GM23338 (cell line): ENCODE measurements around the gene ADAP1. TPM values are rescaled to one million over a fixed set of nuclear protein-coding genes. Genes with fewer than 3 reads are reported as not detected.

Source experiments
- ATAC-seq: fragments of 200-7000 bp; cut with Tn5 transposase; 3 replicates; pipeline ENCODE4 v1.9.1; 2020
- DNase-seq: peaks from one replicate; pipeline ENCODE4 v3.0.0-alpha.2; 2015; ENCODE audit warnings: low spot score
- H2AFZ ChIP-seq: fragments of 200-600 bp; sonication (generic); 2 replicates; pipeline ENCODE4 v1.8.0; 2016; ENCODE audit warnings: antibody characterized with exemption, mild to moderate bottlenecking, moderate library complexity
- H3F3A ChIP-seq: fragments of 200-600 bp; sonication (generic); replicated peaks from 2 replicates; pipeline ENCODE4 v1.8.0; 2017; ENCODE audit warnings: antibody characterized with exemption, mixed run types, low read depth
- H3K27ac ChIP-seq: fragments of 200-600 bp; sonication (generic); 2 replicates; pipeline ENCODE4 v1.6.1; 2016; ENCODE audit warnings: low read depth
- H3K27me3 ChIP-seq: fragments of 200-600 bp; sonication (generic); 2 replicates; pipeline ENCODE4 v1.8.0; 2016; ENCODE audit warnings: mild to moderate bottlenecking, mixed run types, moderate library complexity; ENCODE audit not compliant: insufficient read depth
- H3K36me3 ChIP-seq: fragments of 200-600 bp; sonication (generic); 2 replicates; pipeline ENCODE4 v1.8.0; 2016; ENCODE audit warnings: mild to moderate bottlenecking; ENCODE audit not compliant: insufficient read depth
- H3K4me1 ChIP-seq: fragments of 200-600 bp; sonication (generic); 2 replicates; pipeline ENCODE4 v1.8.0; 2016; ENCODE audit warnings: mild to moderate bottlenecking, moderate library complexity; ENCODE audit not compliant: insufficient read depth
- H3K4me2 ChIP-seq: fragments of 200-600 bp; sonication (generic); 2 replicates; pipeline ENCODE4 v1.7.1; 2017; ENCODE audit warnings: mixed run types
- H3K4me3 ChIP-seq: fragments of 200-600 bp; sonication (generic); 2 replicates; pipeline ENCODE4 v1.6.1; 2016; ENCODE audit warnings: mixed run types
- H3K79me2 ChIP-seq: fragments of 200-600 bp; sonication (generic); replicated peaks from 2 replicates; pipeline ENCODE4 v1.8.0; 2017; ENCODE audit warnings: mild to moderate bottlenecking; ENCODE audit not compliant: insufficient read depth
- H3K9me2 ChIP-seq: fragments of 200-600 bp; sonication (generic); 2 replicates; pipeline ENCODE4 v1.8.0; 2017; ENCODE audit not compliant: insufficient read depth
- H4K20me1 ChIP-seq: fragments of 200-600 bp; sonication (generic); replicated peaks from 2 replicates; pipeline ENCODE4 v1.8.0; 2017; ENCODE audit warnings: mild to moderate bottlenecking; ENCODE audit not compliant: insufficient read depth
- H3K27ac Mint-ChIP-seq: 2 replicates; pipeline ENCODE4 v1.8.0; 2020; ENCODE audit warnings: inconsistent platforms, mild to moderate bottlenecking, moderate library complexity, mixed read lengths
- H3K27me3 Mint-ChIP-seq: 3 replicates; pipeline ENCODE4 v1.8.0; 2022; ENCODE audit warnings: low read depth, mild to moderate bottlenecking, moderate library complexity, mixed read lengths, inconsistent platforms; ENCODE audit not compliant: insufficient read depth, poor library complexity
- H3K36me3 Mint-ChIP-seq: 3 replicates; pipeline ENCODE4 v1.8.0; 2021; ENCODE audit warnings: low read depth, mild to moderate bottlenecking, inconsistent platforms, moderate library complexity, mixed read lengths
- H3K4me1 Mint-ChIP-seq: 3 replicates; pipeline ENCODE4 v1.8.0; 2020; ENCODE audit warnings: mild to moderate bottlenecking, inconsistent platforms, mixed read lengths
- H3K4me3 Mint-ChIP-seq: 3 replicates; pipeline ENCODE4 v1.8.0; 2021; ENCODE audit warnings: moderate library complexity, mild to moderate bottlenecking, inconsistent platforms, mixed read lengths
- H3K9me3 Mint-ChIP-seq: 3 replicates; pipeline ENCODE4 v1.8.0; 2020; ENCODE audit warnings: moderate library complexity, mild to moderate bottlenecking, inconsistent platforms, mixed read lengths
- CTCF ChIP-seq, 2 experiments: fragments of 200-600 bp in 1 of 2; sonication (generic) in 1 of 2; conservative IDR thresholded peaks; 2 replicates each; pipeline versions ENCODE4 v1.5.1 to v1.6.1; 2016 to 2017; ENCODE audit warnings: antibody characterized with exemption in 2 of 2, low read depth in 2 of 2, mild to moderate bottlenecking in 2 of 2, moderate library complexity in 1 of 2
- ETS1 ChIP-seq: IDR thresholded peaks from 2 replicates; pipeline ENCODE4 v1.6.1; 2016; ENCODE audit warnings: antibody characterized with exemption
- EZH2phosphoT487 ChIP-seq: fragments of 200-600 bp; sonication (generic); IDR thresholded peaks from one replicate; pipeline ENCODE4 v1.8.1; 2018; ENCODE audit warnings: antibody characterized with exemption; ENCODE audit not compliant: unreplicated experiment
- JUNB ChIP-seq: IDR thresholded peaks from one replicate; pipeline ENCODE4 v1.6.1; 2016; ENCODE audit warnings: antibody characterized with exemption; ENCODE audit not compliant: unreplicated experiment
- NANOG ChIP-seq: IDR thresholded peaks from 2 replicates; pipeline ENCODE4 v1.6.1; 2016; ENCODE audit warnings: antibody characterized with exemption, borderline replicate concordance
- REST ChIP-seq: IDR thresholded peaks from one replicate; pipeline ENCODE4 v1.6.1; 2018; ENCODE audit warnings: antibody characterized with exemption; ENCODE audit not compliant: unreplicated experiment
- ZNF114 ChIP-seq: fragments of 250-450 bp; sonication (Bioruptor Pico); IDR thresholded peaks from 2 replicates; pipeline ENCODE4 v1.5.0; 2020; ENCODE audit warnings: mild to moderate bottlenecking, moderate library complexity
- ZNF331 ChIP-seq: fragments of 250-450 bp; sonication (Bioruptor Pico); IDR thresholded peaks from 2 replicates; pipeline ENCODE4 v1.5.0; 2020; ENCODE audit warnings: low read depth, mild to moderate bottlenecking, moderate library complexity
- ZNF462 ChIP-seq: fragments of 250-450 bp; sonication (Bioruptor Pico); IDR thresholded peaks from 2 replicates; pipeline ENCODE4 v1.5.0; 2020; ENCODE audit warnings: mild to moderate bottlenecking, moderate library complexity
- polyA plus RNA-seq: library from polyadenylated mRNA; unstranded; fragments of >200 nt; fragmentation: Nextera tagmentation; extraction: Ambion mirVana; gene quantifications from 2 replicates; pipeline ENCODE4 v1.2.1, GENCODE V29; 2016
- total RNA-seq: library from RNA; depleted of rRNA; stranded (reverse); fragments of >200 nt; shearing (Covaris generic); gene quantifications from 2 replicates; pipeline ENCODE4 v1.2.3, GENCODE V29; 2014

ADAP1 gene
- total and polyA plus RNA-seq, 2 experiments from 2014 or later: 2.2 to 9.6 TPM

- Histone ChIP-seq H3K4me1 (no peaks in the 10 kb centered on the region), H4K20me1 (peaks cover 3% of the 10 kb centered on the region; the same call in 1 of the 2 replicates), H3K27ac (no peak overlapping the region), H3K79me2 (peaks cover 9% of the 10 kb centered on the region; the same call in 1 of the 2 replicates), H3K4me2 (no peak overlapping the region), H3K9me2 (no peaks in the 10 kb centered on the region), H2AFZ (no peak overlapping the region), H3K4me3 (no peak overlapping the region), H3F3A (no peaks in the 10 kb centered on the region), H3K27me3 (no peaks in the 10 kb centered on the region), H3K36me3 (peaks cover 34% of the 10 kb centered on the region; the same call in 1 of the 2 replicates)
- Mint-ChIP-seq H3K4me1 (no peaks in the 10 kb centered on the region), H3K36me3 (peaks cover 89% of the 10 kb centered on the region), H3K9me3 (no peaks in the 10 kb centered on the region), H3K27ac (no peak overlapping the region), H3K27me3 (peaks cover 4% of the 10 kb centered on the region), H3K4me3 (no peak overlapping the region)
- TF ChIP-seq EZH2phosphoT487 (no peak), JUNB (no peak), ZNF114 (CRISPR knock-in tag) (no peak), ZNF462 (CRISPR knock-in tag) (no peak), ETS1 (no peak), REST (no peak), CTCF (conservative IDR thresholded peaks at IDR 0.05; ENCODE audit: low read depth in 2 of 2) (no peak), ZNF331 (CRISPR knock-in tag) (no peak), NANOG (no peak)
- DNase-seq: no peak
- ATAC-seq: no peak
Measured at GRCh38 chr7:863106-863505, 91.4 kb downstream of the ADAP1 start.
